GM18951 (cell line): ENCODE results near the gene ACO2.
"Not testable (repeated sequence)": the region's sequence is repeated elsewhere in the genome, so short reads cannot be mapped to it uniquely, and the experiment has no call there.

Experiments used
- POLR2A ChIP-seq: IDR thresholded peaks from 4 replicates; pipeline ENCODE4 v1.6.1; 2011; ENCODE audit warnings: mild to moderate bottlenecking; ENCODE audit not compliant: insufficient read length, insufficient read depth; ENCODE audit errors: extremely low read depth
- in situ Hi-C: fragments of 300-500 bp; cut with MboI; formaldehyde crosslinking; loops from one replicate; pipeline ENCODE4 v1.12.0; 2022; ENCODE audit warnings: low sequenced_read_pairs, mixed read lengths, inconsistent platforms; ENCODE audit not compliant: unreplicated experiment

The ACO2 gene

DNA sequence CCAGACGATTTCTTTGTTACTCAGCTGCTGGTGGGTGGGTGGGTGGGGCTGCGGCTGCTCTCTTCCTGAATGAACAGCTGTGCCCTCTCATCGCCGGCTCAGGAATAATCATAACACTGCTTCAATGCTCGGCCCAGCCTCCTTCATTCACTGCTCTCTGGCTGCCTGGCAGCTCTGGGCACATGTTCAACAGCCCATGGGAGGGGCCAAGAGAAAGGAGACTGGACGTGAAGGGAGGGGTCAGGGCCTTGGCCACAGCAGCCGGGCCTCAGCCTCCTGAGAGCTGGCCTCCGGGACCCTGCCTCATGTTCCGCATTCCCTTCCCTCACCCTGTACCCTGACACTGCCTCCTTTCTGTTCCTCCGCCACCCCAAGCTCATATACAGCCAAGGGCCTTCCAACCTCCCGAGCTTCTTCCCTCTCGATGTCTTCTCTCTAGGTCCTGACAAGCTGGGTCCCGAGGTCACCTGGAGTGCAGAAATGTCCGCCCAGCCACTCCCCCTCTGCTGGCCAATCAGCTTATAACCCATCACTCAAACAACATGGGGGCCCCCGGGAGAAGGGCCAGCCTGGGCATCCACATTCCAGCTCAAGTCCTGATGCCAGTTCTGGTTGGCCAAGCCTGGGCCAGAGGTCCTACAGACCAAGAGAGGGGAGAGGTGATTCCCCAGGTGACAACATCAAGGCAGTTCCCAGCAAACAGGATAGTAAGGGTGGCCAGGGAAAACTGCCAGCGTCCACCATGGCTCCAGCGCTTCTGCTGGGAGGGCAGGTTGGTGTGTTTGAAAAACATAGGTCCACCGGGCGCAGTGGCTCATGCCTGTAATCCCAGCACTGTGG, 88.7 kb downstream of the ACO2 start:
- in situ Hi-C loops = no loop called here
- TF ChIP-seq POLR2A = no peak

DNA sequence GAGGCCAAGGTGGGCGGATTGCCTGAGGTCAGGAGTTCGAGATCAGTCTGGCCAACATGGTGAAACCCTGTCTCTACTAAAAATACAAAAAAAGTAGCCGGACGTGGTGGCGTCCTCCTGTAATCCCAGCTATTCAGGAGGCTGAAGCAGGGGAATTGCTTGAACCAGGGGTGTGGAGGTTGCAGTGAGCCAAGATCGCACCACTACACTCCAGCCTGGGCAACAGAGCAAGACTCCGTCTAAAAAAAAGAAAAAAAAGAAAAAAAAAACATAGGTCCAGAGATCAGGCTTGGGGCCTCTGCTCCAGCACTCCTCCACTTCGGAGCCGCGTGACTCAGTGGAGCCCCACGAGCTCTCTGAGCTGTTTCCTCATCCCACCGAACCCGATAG, 89.3 kb downstream of the ACO2 start:
- in situ Hi-C loops = not testable (repeated sequence)

DNA sequence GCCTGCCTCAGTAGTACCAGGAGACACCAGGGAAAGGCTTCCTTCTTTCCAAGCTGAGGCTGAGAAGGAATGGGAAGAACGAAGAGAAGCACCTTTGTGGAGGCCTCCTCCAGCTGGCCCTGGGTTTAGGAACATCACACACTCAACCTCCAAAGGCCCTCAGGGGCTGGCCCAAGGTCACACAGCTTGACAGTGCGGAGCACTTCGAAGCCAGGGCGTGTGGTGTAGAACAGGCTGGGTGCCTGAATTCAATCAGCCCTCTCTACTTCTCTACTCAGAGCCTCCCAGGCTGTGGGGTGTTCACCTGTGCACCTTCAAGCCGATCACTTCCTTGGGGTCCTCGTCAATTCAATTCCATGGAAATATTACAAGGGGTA, 91.2 kb downstream of the ACO2 start:
- TF ChIP-seq POLR2A = no peak
- in situ Hi-C loops = no loop called here

DNA sequence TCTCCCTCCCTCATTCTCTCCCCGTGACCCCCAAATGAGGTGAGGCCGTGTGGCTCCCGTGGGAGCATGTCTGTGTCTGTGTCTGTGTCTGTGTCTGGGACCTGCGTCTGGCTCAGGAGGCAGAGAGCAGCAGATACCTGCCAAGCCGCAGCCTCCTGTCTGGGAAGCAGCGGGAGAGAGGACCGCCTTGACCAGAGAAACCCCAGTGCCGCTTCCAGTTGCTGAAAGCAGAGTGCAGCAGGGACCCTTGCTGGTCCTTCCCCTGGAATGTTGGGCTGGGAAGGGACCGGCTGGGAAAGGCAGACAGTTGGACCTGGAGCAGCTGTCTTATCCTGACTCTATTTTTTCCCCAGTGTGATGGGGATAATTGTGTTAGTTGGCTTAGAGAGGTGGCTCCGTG, 92.4 kb downstream of the ACO2 start:
- in situ Hi-C loops = no loop called here
- no peak for TF ChIP-seq POLR2A

DNA sequence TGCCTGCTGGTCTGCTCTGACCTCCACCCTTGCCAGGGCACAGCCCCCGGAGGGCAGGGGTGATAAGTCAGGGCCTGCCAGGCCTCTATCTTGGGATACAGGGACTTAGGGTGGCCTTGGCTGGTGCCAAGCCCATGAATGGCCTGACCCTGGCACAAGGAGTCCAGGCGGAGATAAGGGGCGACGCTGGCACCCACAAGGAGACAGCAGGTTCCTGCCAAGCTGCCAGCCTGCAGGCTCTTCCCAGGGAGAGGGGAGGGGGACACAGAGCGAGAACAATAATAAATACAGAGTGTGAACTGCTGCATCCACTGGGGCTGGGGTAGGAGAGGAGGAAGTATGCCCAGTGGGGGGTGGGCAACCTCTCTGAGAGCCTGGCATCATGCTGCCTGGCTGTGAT, 92.9 kb downstream of the ACO2 start:
- in situ Hi-C loops = no loop called here
- TF ChIP-seq POLR2A = no peak

DNA sequence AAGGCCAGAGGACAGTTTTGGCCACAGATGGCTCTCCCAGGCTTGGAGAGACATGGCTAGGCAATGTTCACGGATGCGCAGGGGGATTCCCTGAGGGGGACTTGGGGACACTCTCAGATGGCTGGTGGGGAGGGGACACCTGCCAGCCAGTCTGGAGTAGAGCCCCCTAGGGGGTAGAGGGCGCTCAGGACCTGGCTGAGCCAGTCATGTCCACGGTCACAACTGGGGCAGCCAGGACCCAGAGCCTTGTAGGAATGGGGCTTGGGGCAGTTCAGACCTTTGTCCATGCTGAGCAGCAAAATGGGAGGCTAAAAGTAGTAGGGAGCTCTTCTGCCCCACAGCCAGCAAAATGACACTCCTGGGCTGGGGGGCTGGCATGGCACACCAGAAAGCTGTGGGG, 93.5 kb downstream of the ACO2 start:
- in situ Hi-C loops = no loop called here
- TF ChIP-seq POLR2A = no peak

DNA sequence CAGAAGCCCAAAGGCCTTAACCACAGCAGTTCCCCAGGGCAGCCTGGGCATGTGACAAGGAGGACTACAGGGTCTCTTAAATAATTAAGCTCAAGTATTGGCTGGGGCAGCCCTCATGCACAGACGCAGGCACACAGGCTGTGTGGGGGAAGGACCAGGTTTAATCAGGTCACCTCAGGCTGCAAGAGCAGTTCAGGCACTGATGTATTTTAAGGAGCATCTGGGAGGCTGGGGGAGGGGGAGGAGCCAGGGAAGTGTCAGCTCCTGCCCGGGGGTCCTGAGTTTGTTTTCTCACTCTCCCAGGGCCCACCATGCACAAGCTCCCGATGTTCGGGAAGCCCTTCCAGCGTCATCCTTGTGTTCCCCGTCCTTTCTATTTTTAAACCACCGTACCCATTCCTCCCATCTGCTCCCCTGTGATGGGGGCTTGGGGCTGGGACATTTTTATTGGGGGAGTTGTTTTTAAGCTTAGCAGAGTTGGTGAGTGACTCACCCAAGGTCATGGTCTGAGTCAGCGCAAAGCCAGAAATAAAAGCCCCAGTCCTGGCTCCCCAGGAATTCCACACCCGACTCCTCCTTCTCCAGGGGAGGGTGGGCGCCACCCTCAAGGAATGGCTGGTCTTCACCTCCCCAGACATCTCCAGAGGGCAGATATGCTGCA, 94.3 kb downstream of the ACO2 start:
- TF ChIP-seq POLR2A = no peak
- in situ Hi-C loops = no loop called here

DNA sequence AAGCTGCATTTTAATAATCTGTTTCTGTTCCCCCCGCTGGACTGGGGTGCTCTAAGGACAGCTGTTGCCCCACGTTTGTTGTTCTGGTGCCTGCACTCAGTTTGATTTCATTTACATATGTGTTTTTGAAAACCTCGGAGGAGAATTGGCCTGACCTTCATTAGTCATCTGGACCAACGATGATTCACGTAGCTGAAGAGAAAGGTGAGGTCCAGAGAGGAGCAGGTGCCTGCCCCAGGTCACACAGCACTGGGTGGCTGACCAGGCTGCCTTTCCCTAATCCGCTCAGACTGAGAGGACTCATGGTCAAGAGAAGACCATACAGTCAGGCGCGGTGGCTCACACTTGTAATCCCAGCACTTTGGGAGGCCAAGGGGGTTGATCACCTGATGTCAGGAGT, 95.6 kb downstream of the ACO2 start:
- in situ Hi-C loops = no loop called here
- no peak for TF ChIP-seq POLR2A

DNA sequence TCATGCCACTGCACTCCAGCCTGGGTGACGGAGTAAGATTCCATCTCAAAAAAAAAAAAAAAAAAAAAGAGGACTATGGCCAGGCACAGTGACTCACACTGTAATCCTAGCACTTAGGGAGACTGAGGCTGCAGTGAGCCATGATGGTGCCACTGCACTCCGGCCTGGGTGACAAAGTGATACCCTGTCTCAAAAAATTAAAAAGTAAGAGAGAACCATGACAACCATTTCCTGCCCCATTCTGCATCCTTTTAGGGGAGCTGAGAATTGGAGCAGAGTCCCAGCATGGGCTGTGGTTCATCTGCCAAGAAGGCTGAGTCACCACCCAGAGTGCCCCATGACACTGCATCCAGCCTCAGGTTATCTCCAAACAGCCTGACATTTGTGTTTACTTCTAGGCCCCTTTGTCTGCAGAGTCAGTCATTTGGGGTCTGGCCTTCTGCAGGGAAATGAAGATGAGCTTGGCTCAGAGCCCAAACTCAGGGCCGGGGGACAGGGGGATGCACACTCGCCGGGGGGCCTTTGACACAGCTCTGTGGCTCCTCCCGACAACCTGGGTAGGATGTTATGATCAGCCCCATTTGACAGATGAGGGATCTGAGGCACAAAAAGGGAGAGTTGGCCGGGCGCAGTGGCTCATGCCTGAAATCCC, 96.6 kb downstream of the ACO2 start:
- TF ChIP-seq POLR2A = no peak
- in situ Hi-C loops = no loop called here

DNA sequence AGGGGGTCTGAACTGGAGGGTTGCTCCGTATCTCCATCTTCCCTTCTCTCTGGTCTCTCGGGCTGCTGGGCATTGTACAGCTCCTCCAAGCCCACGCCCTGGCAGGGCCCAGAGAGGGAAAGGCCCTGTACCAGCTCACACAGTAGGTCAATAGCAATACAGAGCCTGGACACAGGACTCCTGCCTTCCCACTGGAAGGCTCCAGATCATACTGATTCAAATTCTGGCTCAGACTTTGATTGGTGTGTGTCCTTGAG, 98.5 kb downstream of the ACO2 start:
- TF ChIP-seq POLR2A = no peak

DNA sequence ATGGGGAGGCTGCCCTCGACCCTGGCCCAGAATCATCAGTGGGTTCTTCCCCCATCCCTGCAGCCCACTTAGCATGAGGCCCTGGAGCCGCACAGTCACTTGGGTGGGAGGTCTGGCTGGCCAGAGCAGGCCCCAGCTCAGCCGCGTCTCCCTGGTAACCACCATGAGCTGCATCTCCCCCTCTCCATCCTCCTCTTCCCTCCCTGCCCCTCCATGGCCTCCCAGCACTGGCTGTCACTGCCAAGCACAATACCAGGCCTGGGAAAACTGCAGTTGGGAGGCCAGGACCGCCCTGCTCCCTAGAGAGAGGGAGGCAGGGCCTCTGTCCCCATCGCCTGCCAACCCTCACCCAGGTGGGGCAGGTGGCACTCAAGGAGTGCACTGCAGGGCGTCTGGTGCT, 99.9 kb downstream of the ACO2 start:
- in situ Hi-C loops = no loop called here
- no peak for TF ChIP-seq POLR2A

More for the DNA sequence above, 98.5 kb downstream of the ACO2 start:
- in situ Hi-C loops = no loop called here

DNA sequence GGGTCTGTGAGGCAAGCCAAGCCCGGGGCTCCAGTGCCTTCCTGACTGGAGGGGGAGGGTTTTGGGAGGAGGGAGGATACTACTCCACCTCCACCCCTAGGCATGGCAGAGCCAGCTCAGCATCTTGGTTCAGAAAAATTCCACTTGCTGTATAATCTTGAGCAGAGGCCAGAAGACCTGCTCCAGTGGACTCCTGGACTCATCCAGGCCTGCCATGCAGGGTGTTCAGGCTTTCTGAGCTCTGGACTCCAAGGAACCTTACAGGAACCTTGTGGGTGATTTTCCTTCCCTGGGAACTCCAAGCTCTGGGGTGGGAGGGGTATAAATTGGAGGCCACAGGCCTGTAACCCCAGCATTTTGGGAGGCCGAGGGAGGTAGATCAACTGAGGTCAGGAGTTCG, 101.3 kb downstream of the ACO2 start:
- no peak for TF ChIP-seq POLR2A
- in situ Hi-C loops = no loop called here

DNA sequence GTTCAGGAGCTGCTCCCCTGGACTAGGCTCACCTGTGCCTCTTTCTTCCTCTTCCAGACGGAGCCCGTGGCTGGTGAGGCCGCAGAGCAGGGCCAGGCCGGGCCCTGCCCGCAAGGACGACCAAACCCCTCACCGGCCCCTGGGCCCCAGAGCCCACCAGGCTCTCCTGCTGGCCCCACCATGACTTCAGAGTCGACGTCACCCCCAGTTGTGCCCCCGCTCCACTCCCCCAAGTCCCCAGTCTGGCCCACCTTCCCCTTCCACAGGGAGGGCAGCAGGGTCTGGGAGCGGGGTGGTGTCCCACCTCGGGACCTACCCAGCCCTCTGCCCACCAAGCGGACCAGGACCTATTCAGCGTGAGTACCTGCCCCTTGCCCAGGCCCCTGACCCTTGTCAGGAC, 102.9 kb downstream of the ACO2 start:
- no peak for TF ChIP-seq POLR2A
- in situ Hi-C loops = no loop called here

DNA sequence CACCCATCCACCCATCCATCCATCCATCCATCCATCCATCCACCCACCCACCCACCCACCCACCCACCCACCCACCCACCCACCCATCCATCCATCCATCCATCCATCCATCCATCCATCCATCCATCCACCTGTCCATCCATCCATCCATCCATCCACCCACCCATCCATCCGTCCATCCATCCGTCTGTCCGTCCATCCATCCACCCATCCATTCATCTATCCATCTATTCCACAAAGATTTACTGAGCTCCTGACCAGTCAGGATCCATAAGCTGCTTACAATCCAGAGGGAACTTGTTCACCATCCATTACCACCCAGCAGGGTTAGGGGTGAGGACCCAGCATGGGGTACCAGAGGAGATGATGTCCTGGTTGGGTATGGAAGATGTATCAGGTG, 103.4 kb downstream of the ACO2 start:
- in situ Hi-C loops = not testable (repeated sequence)
